Measurements from ENCODE around the gene BTBD9.

The BTBD9 gene

DNA sequence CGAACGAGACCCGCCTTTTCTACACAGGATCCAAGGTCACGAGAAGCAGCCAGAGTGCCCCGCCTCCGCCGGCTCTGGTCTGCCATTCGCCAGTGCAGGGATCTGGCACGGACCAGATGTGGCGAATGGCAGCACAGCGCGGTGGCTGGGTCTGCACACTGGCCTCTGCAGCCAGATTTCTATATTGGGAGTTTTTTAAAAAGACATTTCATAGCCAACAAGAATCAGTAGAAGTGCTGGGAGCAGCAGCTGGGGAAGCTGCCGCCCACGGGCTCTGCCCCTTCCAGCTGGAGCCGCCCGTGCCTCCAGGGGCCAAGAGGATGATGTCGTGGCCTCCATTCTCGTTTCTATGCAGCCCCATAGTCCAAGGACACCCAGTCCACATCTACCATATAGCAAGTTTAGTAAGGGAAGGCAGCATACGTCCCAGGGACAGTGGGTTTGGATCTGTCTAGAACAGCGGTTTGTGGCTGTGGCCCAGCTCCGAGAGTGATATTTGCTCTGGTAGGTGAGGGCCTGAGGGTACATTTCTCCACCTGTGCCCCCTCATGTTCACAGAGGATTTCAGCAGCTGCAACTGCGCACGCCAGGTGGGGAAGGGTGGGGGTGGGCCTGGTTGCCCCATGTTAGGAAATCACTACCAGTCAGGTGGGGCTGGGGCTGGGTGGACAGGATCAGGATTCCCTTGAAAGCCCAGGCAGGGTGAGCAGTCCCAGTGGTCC is 486.5 kb downstream of the BTBD9 start:
- DNase-seq (ENCODE audit: low read depth in 4 of 4, low spot score in 1 of 4), result no peak

DNA sequence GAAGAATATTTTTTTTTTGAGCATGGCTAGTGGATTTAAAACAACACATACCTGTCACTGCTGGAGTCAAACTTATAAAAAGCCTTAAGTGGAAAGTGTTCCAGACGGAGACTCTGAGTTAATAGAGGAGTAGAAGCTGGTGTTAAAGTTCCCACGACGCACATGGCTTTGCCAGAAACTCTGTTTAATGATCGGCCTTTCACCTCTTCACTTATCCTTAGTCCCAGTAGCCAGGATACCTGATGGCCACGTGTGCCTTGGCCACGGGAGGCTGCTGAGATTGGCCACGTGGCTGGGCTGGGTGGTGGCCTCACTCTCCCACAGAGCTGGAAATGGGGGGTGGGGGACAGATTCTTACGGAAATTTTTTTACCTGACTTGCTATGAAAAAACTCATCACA is 487.1 kb downstream of the BTBD9 start:
- DNase-seq (ENCODE audit: low read depth in 4 of 4, low spot score in 1 of 4), result no peak

DNA sequence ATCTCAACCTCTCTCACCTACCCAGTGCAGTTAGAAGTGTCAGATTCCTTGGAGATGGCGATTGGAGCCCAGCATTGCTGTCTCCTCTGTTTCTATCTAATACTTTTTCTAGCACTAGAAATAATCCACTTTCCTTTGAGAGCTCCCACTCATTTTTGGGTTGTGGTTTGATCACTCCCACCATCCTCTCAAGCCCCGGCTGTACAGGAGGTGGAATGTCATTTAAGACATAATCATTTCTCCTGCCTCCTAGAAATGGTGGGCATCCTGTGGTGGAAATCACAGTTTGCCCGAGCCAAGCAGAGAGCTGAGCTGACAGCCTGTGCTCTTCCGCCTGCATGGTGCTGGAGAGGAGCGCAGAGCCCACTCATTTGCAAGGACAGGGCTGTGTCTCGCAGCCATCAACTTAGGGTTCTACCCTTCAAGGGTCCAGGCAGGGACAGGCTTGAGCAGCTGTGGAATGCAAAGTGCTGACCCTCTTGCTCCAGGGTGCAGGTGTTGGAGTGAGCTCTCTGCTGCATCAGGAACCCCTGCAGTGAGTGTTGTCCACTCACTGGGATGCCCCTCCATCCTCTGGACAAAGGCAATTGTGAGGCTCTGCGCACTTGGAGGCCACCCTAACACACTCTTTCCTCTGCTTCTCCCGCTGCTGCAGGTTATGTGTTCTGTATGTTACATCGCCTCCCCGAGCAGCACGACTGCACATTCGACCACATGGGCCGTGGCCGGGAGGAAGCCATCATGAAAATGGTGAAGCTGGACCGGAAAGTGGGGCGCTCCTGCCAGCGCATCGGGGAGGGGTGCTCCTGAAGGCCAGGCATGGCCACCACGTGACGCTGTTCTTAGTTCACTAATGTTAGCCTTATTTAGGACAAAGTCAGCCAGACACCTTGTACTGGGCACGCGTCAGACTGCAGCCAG is 487.9 kb downstream of the BTBD9 start:
- DNase-seq (ENCODE audit: low read depth in 4 of 4, low spot score in 1 of 4), result no peak

DNA sequence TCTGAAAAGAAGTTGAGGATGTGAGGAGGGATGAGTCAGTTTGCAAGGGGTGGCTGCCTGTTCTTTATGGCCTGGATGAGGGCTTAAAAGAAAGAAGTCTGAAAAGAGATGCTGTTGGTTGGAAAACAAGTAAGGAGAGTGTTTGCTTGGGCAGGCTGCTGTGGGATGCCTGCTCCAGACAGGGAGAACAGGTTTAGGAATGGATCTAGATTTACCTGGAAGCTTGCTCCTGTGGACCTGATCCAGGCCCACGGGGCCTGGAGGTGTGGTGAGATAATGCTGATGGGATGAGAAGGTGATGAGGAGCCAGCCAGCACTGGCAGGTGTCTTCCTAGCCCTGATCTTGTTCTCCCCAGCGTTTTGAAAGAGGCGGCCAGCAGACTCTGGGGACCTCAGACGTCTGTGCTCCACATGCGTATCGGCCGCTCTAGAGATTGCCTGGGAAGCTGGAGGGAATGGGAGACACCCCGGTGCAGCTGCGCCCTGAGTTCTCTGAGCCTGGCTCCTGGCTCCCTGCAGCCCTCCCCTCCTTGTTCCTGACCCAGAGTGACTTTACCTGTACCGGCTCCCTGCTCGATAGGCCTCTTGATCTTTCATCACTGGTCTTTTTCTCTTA is 488.9 kb downstream of the BTBD9 start:
- DNase-seq (ENCODE audit: low read depth in 4 of 4, low spot score in 1 of 4), result no peak

DNA sequence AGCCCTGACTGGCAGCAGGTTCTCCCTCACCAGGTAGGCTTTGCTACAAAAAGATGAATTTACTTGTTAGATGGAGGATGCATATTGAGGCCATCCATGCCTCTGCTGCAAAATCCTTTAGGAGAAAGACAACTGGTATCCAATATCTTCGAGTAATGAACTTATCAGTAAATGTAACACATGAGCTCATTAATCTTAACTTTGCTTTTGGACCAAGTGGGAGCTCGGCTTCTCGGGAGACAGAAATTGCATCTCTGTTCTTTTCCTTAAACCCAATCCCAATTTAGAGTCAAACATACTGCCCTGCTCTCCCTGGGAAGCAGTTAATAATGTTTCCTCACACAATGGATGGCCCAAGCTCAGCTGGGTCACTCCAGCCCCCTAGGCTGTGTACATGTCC is 489.7 kb downstream of the BTBD9 start:
- no peak for DNase-seq (ENCODE audit: low read depth in 4 of 4, low spot score in 1 of 4)

DNA sequence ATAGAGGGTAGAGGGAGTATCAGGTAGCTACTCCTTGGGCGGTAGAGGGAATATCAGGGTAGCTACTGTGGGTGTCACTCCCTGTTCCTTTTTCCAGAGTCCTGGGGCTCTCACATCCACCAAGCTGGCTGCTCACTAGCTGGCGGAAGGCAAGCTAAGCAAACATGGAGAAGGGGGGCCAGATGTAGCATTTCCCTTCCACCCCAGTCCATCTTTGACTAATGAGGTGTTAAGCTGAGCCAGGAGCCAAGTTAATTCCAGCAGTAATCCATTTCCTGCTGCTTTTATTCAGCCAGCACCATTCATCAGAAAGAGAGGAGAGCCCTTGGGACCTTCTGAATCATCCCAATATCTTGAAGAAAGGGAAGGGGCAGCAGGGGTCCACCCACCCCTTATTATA is 490.2 kb downstream of the BTBD9 start:
- no peak for DNase-seq (ENCODE audit: low read depth in 4 of 4, low spot score in 1 of 4)

DNA sequence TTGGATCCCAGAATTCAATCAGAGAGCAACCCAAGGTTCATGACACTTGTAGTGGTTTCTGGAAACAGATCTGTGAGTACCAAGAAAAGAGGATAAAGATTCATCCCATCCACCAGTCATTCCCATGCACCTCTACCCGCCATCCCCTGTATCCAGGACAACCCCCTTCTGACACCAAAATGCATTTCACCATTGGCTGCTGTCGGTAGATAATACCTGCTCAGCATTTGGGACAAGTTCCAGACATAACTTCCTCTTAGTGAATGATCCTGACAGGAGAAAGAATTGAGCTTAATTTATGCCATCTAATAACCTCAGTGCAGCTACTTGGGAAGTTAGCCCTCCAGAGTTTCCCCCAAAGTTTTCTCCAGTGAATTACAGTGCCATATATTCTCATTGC is 491.1 kb downstream of the BTBD9 start:
- no peak for DNase-seq (ENCODE audit: low read depth in 4 of 4, low spot score in 1 of 4)

DNA sequence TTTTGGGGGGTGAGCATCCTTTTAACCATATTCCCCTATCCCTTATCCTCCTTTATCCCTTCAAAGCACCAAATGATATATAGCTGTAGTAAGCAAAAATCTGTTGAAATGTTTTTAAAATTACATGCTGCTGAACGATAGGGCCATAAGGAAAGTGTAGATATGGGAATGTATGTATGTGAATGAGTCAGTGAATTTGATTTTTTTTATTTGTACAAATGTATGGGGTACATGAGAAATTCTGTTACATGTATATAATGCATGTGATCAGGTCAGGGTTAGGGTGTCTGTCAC is 493.0 kb downstream of the BTBD9 start:
- DNase-seq (ENCODE audit: low read depth in 4 of 4, low spot score in 1 of 4), result no peak

DNA sequence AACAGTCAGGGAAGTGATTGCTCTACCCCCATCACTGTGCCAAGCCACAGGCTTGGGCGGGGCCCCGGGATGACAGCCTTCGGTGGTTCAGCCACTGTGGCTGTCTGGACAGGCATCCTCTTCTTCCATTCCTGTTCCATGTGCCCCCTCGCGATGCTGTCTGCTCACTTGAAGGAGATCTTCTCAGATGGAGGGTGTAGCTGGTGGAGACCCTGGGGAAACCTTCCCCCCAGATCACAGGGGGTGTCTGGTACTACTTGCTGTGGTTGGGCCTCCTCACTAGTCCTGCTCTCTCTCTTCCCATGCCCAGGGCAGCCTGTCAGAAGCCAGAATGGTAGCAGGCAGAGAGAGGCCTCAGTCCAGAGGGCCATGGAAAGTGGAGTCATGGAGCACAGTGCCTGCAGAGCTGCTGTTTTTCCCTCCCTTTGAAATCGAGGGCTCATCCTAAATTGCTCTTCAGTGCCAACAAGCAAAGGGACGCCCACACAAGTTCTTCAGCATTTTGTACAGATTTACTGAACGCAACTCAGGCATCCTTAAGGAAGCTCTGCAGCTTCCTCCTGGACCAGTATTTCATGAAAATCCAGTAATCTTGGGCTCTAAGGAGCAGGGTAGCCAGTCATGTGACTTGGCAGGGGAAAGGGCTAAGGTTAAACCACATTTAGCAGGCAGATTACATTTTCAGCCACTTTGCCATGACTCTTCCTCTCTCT is 493.6 kb downstream of the BTBD9 start:
- DNase-seq (ENCODE audit: low read depth in 4 of 4, low spot score in 1 of 4), result no peak

DNA sequence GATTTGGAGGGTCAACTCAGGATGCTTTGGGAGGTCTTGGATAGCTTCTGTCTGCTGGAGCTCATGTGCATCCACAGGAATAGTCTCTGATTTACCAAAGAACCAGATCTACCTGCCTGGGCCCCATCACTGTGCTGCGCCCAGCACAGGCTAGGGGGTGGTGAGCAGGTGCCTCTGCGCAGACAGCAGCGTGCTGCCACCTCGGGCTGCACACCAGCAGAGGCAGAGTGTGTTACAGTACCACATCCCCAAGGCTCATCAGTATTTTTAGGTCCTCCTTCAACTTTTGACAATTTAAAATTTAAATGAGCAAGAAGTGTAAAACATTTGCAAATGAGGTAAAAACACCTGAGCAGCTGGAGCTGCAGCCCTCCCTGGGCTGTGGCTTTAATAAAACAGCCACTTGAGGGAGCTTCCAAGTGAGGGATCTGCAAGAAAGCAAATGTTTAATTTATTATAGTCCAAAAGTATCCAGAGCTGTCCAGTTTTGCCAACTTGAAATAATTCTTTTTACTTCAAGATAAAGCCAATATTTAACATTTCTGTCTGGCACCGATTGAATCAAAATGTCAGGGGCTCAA is 495.3 kb downstream of the BTBD9 start:
- no peak for DNase-seq (ENCODE audit: low read depth in 4 of 4, low spot score in 1 of 4)

DNA sequence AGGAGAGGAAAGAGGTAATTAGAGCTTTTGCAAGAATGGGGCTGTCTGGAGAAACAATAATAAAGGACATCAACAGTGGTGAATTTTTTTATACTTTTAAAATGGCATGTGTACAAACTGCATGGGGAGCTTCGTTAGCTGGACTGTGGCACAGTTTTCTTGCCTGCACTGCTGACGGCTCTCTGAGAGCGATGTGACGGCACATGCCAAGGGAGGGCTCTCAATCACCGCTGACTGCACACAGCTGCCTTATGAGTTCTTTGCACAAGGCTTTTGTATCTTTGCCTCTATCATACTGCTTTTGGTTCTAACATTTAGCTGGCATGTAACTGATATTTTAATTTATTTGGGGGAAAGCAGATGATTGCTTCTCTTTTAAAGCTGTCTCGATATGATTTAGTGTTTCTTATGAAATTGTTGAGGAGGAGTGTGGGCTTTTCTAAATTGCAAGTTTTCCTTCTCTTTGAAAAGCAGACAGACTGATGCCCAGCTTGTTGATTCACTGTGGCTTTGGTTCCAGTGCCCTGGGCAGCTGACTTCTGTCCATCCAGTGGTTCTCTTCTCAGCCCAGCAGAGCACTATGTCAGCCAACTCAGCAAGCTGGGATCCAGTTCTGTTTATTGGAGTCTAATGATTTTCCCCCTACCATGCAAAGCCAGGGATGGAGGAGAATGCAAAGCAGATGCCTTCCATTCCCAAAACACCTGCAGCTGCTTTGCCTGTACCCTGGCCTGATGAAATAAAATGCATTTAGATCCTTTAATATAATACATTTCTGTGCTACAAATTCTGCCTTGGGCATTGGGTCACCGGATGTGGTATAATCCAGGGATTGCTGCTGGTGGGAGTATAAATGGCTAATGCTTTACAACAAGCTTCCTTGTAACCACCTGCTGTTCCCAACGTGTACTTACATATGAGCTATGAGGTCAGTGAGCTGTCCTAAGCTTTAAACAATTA is 496.3 kb downstream of the BTBD9 start:
- no peak for DNase-seq (ENCODE audit: low read depth in 4 of 4, low spot score in 1 of 4)

DNA sequence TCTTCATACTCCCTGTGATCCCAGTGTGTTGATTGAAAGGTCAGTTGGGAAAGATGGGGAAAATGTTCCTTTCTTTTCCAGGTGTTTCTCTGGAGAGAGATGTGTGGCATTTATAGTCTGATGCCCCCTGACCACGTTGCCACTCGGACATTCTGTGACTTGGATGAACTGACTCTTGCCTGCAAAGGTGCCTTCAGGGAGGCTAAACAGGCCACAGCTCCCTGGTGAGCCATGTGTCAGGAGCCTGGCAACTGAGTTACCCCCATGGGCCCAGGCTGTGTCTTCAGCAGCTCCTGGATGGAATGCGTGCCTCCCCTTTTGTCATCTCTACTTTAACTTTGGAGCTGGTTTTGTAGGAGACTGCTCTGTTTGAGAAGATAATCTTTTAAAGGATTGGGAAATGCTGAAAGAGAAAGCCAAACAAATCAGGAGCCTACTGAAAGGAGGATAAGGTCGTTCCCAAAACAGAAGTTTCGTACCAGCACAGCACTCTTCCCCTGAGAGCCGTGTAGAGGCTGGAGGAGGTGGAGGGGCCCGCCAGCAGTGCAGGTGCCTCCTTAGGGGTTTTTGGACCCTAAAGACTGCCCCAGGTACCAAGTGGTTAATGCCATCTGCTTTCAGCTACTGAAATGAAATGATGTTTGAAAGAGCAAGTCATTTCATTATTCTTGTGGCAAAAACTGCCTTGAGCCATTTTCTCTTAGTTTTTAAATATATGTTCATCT is 497.4 kb downstream of the BTBD9 start:
- DNase-seq (ENCODE audit: low read depth in 4 of 4, low spot score in 1 of 4), result no peak

DNA sequence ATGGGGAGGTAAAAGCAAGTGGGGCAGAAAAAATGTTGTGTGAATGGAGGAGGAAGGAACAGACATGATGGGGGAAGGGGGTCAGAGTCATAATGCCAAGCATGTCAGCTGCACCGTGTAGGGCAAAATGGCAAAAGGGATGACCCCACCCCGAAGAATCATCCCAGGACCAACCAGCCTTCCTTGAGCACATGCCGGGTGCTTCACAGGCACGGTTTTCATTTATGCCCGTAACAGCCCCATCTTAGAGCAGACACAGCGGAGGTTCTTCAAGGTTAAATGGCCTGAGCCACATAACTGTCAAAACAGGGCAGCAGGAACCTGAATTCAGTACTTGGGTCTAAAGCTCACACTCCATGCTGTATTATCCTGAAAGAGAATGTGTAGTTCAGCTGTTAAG is 498.0 kb downstream of the BTBD9 start:
- no peak for DNase-seq (ENCODE audit: low read depth in 4 of 4, low spot score in 1 of 4)

DNA sequence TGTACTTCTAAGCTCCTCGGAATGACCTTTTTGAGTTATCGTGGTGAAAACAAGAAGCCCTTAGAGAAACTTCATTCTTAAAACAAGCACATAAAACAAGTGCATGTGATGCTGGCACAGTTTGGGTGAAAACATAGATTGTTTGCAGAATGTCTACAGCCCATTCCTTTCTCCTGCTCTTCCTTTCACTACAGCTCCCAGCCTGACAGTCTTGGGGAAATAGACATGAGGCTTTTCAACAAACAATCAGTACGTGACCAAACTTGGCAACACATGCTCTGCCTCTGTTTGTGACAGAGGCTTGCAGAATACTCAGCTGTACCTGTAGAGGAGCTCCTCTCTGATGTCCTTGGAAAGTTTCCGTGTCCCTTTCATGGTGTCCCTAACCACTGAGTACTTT is 498.6 kb downstream of the BTBD9 start:
- no peak for DNase-seq (ENCODE audit: low read depth in 4 of 4, low spot score in 1 of 4)

DNA sequence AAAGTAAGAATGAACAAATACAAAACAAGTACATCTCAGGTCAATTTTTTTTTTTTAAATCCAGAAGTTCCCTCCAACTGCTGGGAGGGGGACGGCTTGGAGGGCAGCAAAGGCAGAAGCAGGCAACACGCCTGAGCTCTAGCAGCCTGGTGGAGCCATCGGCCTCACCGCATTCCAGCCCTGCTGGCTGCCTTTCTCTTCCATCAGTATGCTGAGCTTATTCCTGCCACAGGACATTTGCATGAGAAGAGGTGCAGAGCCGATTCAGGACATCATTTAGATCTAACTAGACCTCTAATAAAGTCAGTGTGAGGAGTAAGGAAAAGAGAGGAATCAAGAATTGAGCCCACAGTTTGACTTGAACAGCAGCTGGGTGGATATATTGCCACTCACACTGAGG is 501.4 kb downstream of the BTBD9 start:
- no peak for DNase-seq (ENCODE audit: low read depth in 4 of 4, low spot score in 1 of 4)

DNA sequence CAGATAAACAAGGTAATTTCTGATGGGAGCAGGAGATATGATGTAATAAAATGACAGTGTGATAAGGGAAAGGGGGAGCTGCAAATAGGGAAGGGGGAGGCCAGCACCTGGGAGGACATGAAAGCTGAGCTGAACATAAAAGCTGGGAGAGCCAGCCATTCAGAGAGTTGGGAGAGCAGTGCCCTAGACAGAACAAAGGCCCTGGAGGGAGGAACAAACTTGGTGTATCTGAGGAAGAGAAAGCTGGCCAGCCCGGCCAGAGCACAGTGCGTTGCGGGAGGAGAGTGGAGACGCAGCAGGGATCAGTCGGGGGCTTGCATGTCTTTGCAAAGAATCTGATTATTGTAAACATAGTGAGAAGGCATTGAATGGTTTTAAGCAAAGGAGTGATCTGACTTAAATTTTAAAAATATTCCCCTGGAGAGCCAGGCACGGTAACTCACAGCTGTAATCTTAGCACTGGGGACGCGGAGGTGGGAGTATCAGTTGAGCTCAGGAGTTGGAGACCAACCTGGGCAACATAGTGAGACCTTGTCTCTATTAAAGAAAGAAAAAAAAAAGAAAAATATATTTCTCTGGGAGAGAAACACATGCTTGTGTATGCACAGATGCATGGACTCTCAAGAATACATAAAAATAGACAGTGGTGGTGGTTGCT is 502.0 kb downstream of the BTBD9 start:
- no peak for DNase-seq (ENCODE audit: low read depth in 4 of 4, low spot score in 1 of 4)

DNA sequence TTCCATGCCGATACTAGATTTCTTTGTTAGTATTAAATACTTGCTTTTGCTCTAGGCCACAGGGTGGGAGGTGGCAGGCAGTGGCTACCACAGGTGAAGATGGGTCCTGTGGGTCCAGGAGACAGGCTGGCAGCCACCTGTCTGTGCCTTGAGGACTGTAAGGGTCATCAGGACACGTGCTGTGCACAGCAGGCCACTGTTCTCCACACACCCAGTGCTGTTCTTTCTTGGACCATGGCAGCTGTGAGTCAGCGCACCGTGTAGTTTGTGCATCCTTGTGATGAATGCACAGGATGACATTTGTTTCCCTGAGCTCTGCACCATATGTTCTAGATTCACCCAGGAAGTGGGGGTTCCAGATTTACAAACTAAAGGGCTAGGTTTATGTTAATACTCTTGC is 503.2 kb downstream of the BTBD9 start:
- DNase-seq (ENCODE audit: low read depth in 4 of 4, low spot score in 1 of 4), result no peak

DNA sequence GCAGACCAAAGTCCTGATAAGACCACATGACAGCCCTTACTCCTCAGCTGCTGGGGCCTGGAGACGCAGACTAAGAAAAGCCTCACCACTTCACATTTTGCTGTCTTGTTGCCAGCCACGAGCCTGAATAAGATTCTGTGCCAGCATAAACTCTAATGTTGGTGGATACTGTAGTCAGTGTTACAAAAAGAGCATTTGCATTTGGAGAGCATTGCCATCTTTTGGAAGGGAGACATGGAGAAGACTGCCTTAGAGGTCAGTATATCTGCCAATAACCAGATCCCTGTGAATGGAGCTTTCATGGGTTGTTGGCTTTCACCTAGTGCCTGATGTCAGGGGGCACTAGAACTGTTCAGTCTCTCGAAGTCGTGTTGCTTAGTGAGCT is 505.0 kb downstream of the BTBD9 start:
- DNase-seq (ENCODE audit: low read depth in 4 of 4, low spot score in 1 of 4), result no peak

Data from stimulated activated CD4-positive, alpha-beta T cell treated with anti-CD3 and anti-CD28 coated beads, Interleukin-1b, Interleukin-23, amount 100 ng/mL, for 24 hours (primary cell).